ENCODE data around the gene PPM1H.
"Not testable (repeated sequence)": the region's sequence is repeated elsewhere in the genome, so short reads cannot be mapped to it uniquely, and the experiment has no call there.

Gene PPM1H

GRCh38 chr12:62832027-62832426, 102.9 kb downstream of the PPM1H start:
- ChIA-PET POLR2A (no interaction called here), CTCF (interaction anchor here (1.1 to 1.5 kb wide), 2 partner anchors 19 to 26 kb away, joined by 3 read pairs; no protein-coding TSS in a partner anchor)
- no peak for TF ChIP-seq CTCF (IDR thresholded peaks at IDR 0.05; ENCODE audit: control extremely low read depth, extremely low read depth, low read depth, missing control alignments)
- DNase-seq (ENCODE audit: extremely low spot score) = no peak

DNA sequence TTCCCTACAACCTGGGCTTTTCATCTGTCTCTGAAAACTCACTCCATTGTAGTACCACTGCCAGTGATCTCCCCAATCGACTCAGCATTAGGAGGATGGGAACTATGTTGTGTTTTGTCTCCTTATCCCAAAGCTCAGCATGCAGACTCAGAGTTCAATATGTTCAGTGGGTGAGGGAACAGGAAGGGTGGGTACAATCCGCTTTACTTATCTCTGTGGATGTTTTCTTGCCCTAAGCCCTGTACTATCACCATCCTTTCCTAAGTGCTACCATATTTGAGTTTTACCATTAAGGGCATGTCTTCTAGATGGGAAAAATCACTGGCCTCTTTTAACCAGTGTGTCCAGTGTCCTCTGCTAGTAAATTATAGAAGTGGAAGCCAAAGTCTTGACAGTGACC, 107.1 kb downstream of the PPM1H start:
- DNase-seq (ENCODE audit: extremely low spot score) = no peak
- ChIA-PET CTCF (interaction anchor here (0.8 to 1.1 kb wide), 5 partner anchors 8 to 123 kb away, joined by 3 read pairs; no protein-coding TSS in a partner anchor), POLR2A (no interaction called here)
- TF ChIP-seq CTCF (IDR thresholded peaks at IDR 0.05; ENCODE audit: control extremely low read depth, extremely low read depth, low read depth, missing control alignments) = no peak

- DNase-seq (ENCODE audit: extremely low spot score) = no peak
- ChIA-PET CTCF (interaction anchor here (0.8 to 1.0 kb wide), 3 partner anchors 13 to 17 kb away, joined by 3 read pairs; no protein-coding TSS in a partner anchor), POLR2A (no interaction called here)
- no peak for TF ChIP-seq CTCF (IDR thresholded peaks at IDR 0.05; ENCODE audit: control extremely low read depth, extremely low read depth, low read depth, missing control alignments)
These were observed 107.9 kb downstream of the PPM1H start for GRCh38 chr12:62827042-62827441.

DNA sequence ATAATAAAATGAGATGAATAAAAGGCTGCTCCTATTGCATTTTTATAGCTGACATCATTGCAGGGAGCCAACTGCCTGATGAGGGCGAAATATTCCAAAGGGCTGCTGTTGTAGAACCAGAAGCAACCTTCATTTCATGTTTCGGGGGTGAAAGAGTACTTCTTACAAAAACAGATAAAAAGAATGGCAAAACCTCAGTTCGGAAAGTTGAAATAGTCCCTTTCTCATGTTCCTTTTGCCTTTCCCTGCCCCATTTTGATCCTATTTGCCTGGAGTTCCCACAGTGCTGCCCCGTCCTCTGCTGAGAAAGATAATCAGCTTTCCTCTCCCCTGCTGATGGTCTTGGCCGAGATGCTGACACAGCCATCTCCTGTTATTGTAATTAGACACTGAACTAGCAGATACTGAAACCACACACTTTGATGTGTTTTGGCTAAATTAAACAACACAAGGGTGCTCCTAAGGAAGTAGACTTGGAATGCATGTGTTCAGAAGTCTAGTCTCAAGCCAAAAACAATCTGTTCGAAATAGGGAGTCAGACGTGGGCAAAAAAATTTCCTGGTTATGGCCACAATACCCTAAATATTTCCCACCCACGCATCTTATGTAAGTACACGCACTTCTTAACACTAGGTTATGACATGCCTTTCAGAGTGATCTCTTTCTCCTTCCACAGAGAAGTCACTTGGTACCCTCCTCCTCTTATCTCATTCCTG, 117.2 kb downstream of the PPM1H start:
- ChIA-PET CTCF (interaction anchor here (0.7 to 2.3 kb wide), 5 partner anchors 9 to 236 kb away, joined by 3 to 14 read pairs (median 4); no protein-coding TSS in a partner anchor), POLR2A (no interaction called here)
- TF ChIP-seq CTCF (IDR thresholded peaks at IDR 0.05; ENCODE audit: control extremely low read depth, extremely low read depth, low read depth, missing control alignments) = no peak
- DNase-seq (ENCODE audit: extremely low spot score) = no peak

DNA sequence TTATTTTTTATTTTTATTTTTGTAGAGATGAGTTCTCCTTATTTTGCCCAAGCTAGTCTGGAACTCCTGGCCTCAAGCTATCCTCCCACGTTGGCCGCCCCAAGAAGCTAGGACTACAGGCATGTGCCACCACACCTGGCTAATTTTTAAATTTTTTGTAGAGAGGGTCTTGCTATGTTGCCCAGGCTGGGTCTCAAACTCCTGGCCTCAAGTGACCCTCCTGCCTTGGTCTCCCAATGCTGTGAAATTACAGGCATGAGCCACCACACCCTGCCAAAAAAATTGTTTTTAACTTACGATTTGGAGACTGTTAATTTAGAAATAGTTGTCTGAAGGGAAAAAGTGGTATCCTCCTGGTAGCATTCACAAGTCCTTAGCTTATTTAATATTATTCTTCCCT, 120.7 kb downstream of the PPM1H start:
- no peak for DNase-seq (ENCODE audit: extremely low spot score)
- POLR2A ChIA-PET = no interaction called here
- no peak for TF ChIP-seq CTCF (IDR thresholded peaks at IDR 0.05; ENCODE audit: control extremely low read depth, extremely low read depth, low read depth, missing control alignments)
- CTCF ChIA-PET = interaction anchor here (0.7 to 8.1 kb wide), 14 partner anchors 11 to 378 kb away, joined by 3 to 126 read pairs (median 5); no protein-coding TSS in a partner anchor

DNA sequence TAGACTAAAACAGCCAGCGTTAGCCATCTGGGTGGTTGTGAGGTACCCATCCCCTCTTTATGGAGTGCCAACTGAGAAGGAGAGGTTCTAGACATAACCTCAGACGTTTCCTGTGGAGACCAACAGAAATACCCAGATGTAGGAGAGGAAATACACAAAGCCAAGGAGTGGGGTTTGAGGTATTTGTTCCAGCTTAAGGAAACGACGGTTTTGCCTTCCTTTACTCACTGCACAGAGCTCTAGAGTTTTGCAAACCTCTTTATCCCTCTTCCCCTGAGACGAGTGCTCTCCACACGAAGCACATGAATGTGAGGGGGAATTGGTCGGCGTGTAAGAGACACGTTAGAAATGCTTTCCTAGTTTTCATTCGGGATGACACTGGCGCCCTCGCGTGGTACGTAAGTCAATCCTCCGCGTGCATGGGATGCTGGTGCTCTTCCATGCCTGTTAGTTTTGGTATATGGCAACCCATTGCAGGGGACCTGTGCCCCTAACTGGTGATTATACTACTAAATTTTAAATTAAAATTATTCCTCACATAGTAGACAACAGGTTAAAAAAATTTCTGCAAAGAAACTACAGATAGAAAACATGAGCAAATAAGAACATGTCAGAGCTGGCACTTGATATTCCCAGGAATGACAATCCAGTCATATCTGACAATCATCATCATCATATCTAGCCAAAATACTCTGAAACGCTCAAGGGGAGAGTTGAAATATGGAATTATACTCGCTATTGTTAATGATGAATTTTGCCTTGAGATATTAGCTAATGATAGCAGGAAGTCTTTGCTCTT, 121.7 kb downstream of the PPM1H start:
- DNase-seq (ENCODE audit: extremely low spot score) = peak; percentile 53
- ChIA-PET POLR2A (no interaction called here), CTCF (interaction anchor here (0.7 to 8.1 kb wide), 37 partner anchors 10 to 773 kb away, joined by 3 to 126 read pairs (median 3); no protein-coding TSS in a partner anchor)
- TF ChIP-seq CTCF (IDR thresholded peaks at IDR 0.05; ENCODE audit: control extremely low read depth, extremely low read depth, low read depth, missing control alignments) = peak; percentile 78

- POLR2A ChIA-PET; DNase-seq (ENCODE audit: extremely low spot score): not testable (repeated sequence)
- CTCF ChIA-PET = interaction anchor here (1.7 to 8.1 kb wide), 3 partner anchors 14 to 375 kb away, joined by 3 to 126 read pairs (median 55); no protein-coding TSS in a partner anchor
These were observed 123.5 kb downstream of the PPM1H start for GRCh38 chr12:62811481-62811880.
